PC-3 (cell line): Measurements from ENCODE around the gene S100B.

Experiments used
- EZH2 ChIP-seq: fragments of 300-600 bp; sonication (generic); IDR thresholded peaks from one replicate; pipeline ENCODE4 v1.6.1; 2017; ENCODE audit warnings: antibody characterized with exemption, mild to moderate bottlenecking, low read length; ENCODE audit not compliant: unreplicated experiment
- EZH2phosphoT487 ChIP-seq: fragments of 300-600 bp; sonication (generic); IDR thresholded peaks from 2 replicates; pipeline ENCODE4 v1.6.1; 2018; ENCODE audit warnings: mild to moderate bottlenecking, antibody characterized with exemption, low read length, borderline replicate concordance
- TF ChIP-seq, protein P1 (sequence below): fragments of 300-600 bp; sonication (generic); conservative IDR thresholded peaks from 2 replicates; pipeline ENCODE4 v1.5.1; 2017; ENCODE audit warnings: antibody characterized with exemption, low read depth, mild to moderate bottlenecking, low read length

DNA sequence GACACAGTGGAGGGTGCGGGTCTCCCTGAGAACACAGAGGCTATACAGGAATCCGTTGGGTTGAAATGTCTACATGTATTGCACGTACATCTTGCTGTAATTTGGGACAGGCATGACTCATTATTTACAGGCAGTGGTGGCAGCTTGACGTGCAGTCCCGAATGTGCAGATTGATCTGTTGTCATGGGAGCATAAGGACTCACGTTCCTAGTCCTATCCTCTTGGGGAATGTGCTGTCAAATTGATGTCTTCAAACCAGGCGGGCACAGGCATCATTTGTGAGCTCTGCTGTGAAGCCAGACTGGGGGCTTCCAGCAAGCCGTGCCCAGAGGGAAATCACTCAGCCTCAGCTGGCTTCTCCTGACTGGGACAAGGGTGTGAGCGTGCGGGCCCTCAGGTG is 40.5 kb downstream of the S100B start:
- TF ChIP-seq, protein P1, sequence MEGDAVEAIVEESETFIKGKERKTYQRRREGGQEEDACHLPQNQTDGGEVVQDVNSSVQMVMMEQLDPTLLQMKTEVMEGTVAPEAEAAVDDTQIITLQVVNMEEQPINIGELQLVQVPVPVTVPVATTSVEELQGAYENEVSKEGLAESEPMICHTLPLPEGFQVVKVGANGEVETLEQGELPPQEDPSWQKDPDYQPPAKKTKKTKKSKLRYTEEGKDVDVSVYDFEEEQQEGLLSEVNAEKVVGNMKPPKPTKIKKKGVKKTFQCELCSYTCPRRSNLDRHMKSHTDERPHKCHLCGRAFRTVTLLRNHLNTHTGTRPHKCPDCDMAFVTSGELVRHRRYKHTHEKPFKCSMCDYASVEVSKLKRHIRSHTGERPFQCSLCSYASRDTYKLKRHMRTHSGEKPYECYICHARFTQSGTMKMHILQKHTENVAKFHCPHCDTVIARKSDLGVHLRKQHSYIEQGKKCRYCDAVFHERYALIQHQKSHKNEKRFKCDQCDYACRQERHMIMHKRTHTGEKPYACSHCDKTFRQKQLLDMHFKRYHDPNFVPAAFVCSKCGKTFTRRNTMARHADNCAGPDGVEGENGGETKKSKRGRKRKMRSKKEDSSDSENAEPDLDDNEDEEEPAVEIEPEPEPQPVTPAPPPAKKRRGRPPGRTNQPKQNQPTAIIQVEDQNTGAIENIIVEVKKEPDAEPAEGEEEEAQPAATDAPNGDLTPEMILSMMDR: no peak
- TF ChIP-seq EZH2phosphoT487: no peak
- TF ChIP-seq EZH2: no peak
